A549 (cell line): ENCODE data around the gene METTL21A. TPM values are rescaled to one million over a fixed set of nuclear protein-coding genes. Genes with fewer than 3 reads are reported as not detected.
A peak's percentile ranks its signal among the peaks of the same experiment; 100 is the strongest.

ENCODE experiments used
- ATAC-seq, 2 experiments: fragments of 200-7000 bp in 1 of 2; fragments of >200 bp in 1 of 2; cut with Nextera tagmentation in 1 of 2; cut with Tn5 transposase in 1 of 2; 3 replicates each; pipeline versions ENCODE4 v1.8.0 to v1.9.1; 2018 to 2020; ENCODE audit warnings: mild to moderate bottlenecking in 1 of 2, moderate library complexity in 1 of 2
- CTCF ChIA-PET: fragments of 300-600 bp; sonication (Branson Sonifier 250); formaldehyde crosslinking; extraction: SDS; loops from one replicate; lab custom pipeline; 2021; ENCODE audit warnings: antibody characterized with exemption, inconsistent platforms; lab: Yijun Ruan, JAX
- POLR2A ChIA-PET: fragments of 350-600 bp; formaldehyde crosslinking; extraction: SDS; loops from one replicate; lab custom pipeline; 2021; ENCODE audit warnings: antibody characterized with exemption, inconsistent platforms; lab: Yijun Ruan, JAX
- DNase-seq, 2 experiments: peaks; one replicate each; pipeline versions ENCODE4 v3.0.0 to v3.0.0-alpha.2; 2011 to 2016; ENCODE audit warnings: low read depth in 1 of 2, low spot score in 1 of 2
- FAIRE-seq: peaks from 2 replicates; lab custom pipeline; 2011; peaks lifted over from hg19 to GRCh38; lab: Jason Lieb, UNC
- H3K27ac ChIP-seq, 2 experiments: fragments of >200 bp; sonication (Bioruptor Twin); formaldehyde crosslinking; 3 replicates each; pipeline ENCODE4 v1.5.1; 2016 to 2017
- H3K4me1 ChIP-seq: fragments of >200 bp; sonication (Bioruptor Twin); formaldehyde crosslinking; 3 replicates; pipeline ENCODE4 v1.6.1; 2016
- H3K4me2 ChIP-seq: fragments of >200 bp; sonication (Bioruptor Twin); formaldehyde crosslinking; 3 replicates; pipeline ENCODE4 v1.6.1; 2016
- H3K4me3 ChIP-seq: fragments of >200 bp; sonication (Bioruptor Twin); formaldehyde crosslinking; 3 replicates; pipeline ENCODE4 v1.5.1; 2016
- H3K9me3 ChIP-seq: fragments of >200 bp; sonication (Bioruptor Twin); formaldehyde crosslinking; 3 replicates; pipeline ENCODE4 v1.6.1; 2016
- BCL3 ChIP-seq: fragments of >200 bp; sonication (Bioruptor Twin); formaldehyde crosslinking; IDR thresholded peaks from 3 replicates; pipeline ENCODE4 v1.6.1; 2016
- BHLHE40 ChIP-seq: IDR thresholded peaks from 2 replicates; pipeline ENCODE4 v1.6.1; 2012; ENCODE audit warnings: low read depth, low read length, inconsistent platforms
- CBX8 ChIP-seq: fragments of 200-600 bp; sonication (generic); IDR thresholded peaks from 2 replicates; pipeline ENCODE4 v1.6.1; 2016
- CHD4 ChIP-seq: fragments of 200-600 bp; sonication (generic); IDR thresholded peaks from 2 replicates; pipeline ENCODE4 v1.6.1; 2016; ENCODE audit warnings: antibody characterized with exemption, mild to moderate bottlenecking, borderline replicate concordance
- E2F6 ChIP-seq: IDR thresholded peaks from 2 replicates; pipeline ENCODE4 v1.6.1; 2012; ENCODE audit warnings: low read depth, borderline replicate concordance
- ESRRA ChIP-seq: fragments of 150-350 bp; IDR thresholded peaks from 2 replicates; pipeline ENCODE4 v1.6.1; 2014; ENCODE audit warnings: mild to moderate bottlenecking, low read length, borderline replicate concordance
- FOSB ChIP-seq: fragments of 250-450 bp; sonication (Bioruptor Pico); IDR thresholded peaks from 2 replicates; pipeline ENCODE4 v1.5.0; 2020; ENCODE audit warnings: mild to moderate bottlenecking, moderate library complexity
- FOXS1 ChIP-seq: fragments of 250-450 bp; sonication (Bioruptor Pico); IDR thresholded peaks from 2 replicates; pipeline ENCODE4 v1.5.0; 2020; ENCODE audit warnings: mild to moderate bottlenecking, moderate library complexity
- HDAC2 ChIP-seq: fragments of 200-600 bp; sonication (generic); IDR thresholded peaks from 2 replicates; pipeline ENCODE4 v1.6.1; 2016
- HOXB13 ChIP-seq: fragments of 250-450 bp; sonication (Bioruptor Pico); IDR thresholded peaks from 2 replicates; pipeline ENCODE4 v1.5.0; 2020; ENCODE audit warnings: low read depth, mild to moderate bottlenecking, moderate library complexity
- HOXB5 ChIP-seq: fragments of 250-450 bp; sonication (Bioruptor Pico); IDR thresholded peaks from 2 replicates; pipeline ENCODE4 v1.5.0; 2020; ENCODE audit warnings: mild to moderate bottlenecking, moderate library complexity
- JUN ChIP-seq, 2 experiments: fragments of >200 bp; sonication (Bioruptor Twin); formaldehyde crosslinking; IDR thresholded peaks; 2 replicates in 1 of 2; 3 replicates in 1 of 2; pipeline ENCODE4 v1.6.1; 2016 to 2017
- JUNB ChIP-seq: fragments of >200 bp; sonication (Bioruptor Twin); formaldehyde crosslinking; IDR thresholded peaks from 2 replicates; pipeline ENCODE4 v1.6.1; 2016
- KDM1A ChIP-seq: fragments of 200-600 bp; sonication (generic); IDR thresholded peaks from 2 replicates; pipeline ENCODE4 v1.6.1; 2016; ENCODE audit warnings: low read depth, mild to moderate bottlenecking
- KDM5A ChIP-seq: fragments of 200-600 bp; sonication (generic); IDR thresholded peaks from 2 replicates; pipeline ENCODE4 v1.6.1; 2016; ENCODE audit warnings: antibody characterized with exemption, mild to moderate bottlenecking
- NFE2L2 ChIP-seq: fragments of 150-350 bp; conservative IDR thresholded peaks from 2 replicates; pipeline ENCODE4 v1.6.1; 2014; ENCODE audit warnings: low read length
- NPAS2 ChIP-seq: fragments of 250-450 bp; sonication (Bioruptor Pico); IDR thresholded peaks from 2 replicates; pipeline ENCODE4 v1.8.0; 2022; ENCODE audit warnings: mild to moderate bottlenecking, moderate library complexity, borderline replicate concordance
- RCOR1 ChIP-seq: fragments of 150-350 bp; IDR thresholded peaks from 2 replicates; pipeline ENCODE4 v1.6.1; 2014; ENCODE audit warnings: antibody characterized with exemption, low read length, low read depth
- RFX5 ChIP-seq: fragments of 450-650 bp; IDR thresholded peaks from 2 replicates; pipeline ENCODE4 v1.7.1; 2014; ENCODE audit warnings: antibody characterized with exemption, mild to moderate bottlenecking, moderate library complexity
- SMC3 ChIP-seq: fragments of >200 bp; sonication (Bioruptor Twin); formaldehyde crosslinking; IDR thresholded peaks from 3 replicates; pipeline ENCODE4 v1.6.1; 2018; ENCODE audit warnings: inconsistent platforms
- ZFP36 ChIP-seq: fragments of 450-650 bp; IDR thresholded peaks from 2 replicates; pipeline ENCODE4 v1.6.1; 2014; ENCODE audit warnings: borderline replicate concordance; ENCODE audit not compliant: partially characterized antibody
- ZSCAN20 ChIP-seq: fragments of 250-450 bp; sonication (Bioruptor Pico); IDR thresholded peaks from 2 replicates; pipeline ENCODE4 v1.8.0; 2022; ENCODE audit warnings: mild to moderate bottlenecking, moderate library complexity
- WGBS: methylation state at CpG from one replicate; pipeline ENCODE4 v1.1.6; 2017; ENCODE audit errors: missing lambda C conversion rate; 5-methylcytosine and 5-hydroxymethylcytosine counted together
- polyA plus RNA-seq, 4 experiments: library from polyadenylated mRNA; depleted of rRNA in 3 of 4; stranded (reverse); fragments of >200 nt; fragmentation: RNase III in 1 of 4; extraction: RNeasy Plus Mini Kit Qiagen cat#74134 plus additional on column Dnase treatment in 1 of 4; gene quantifications; 2 replicates in 3 of 4; 3 replicates in 1 of 4; pipeline ENCODE4 v1.2.3, GENCODE V29; 2011 to 2017
- TF ChIP-seq, protein P1 (sequence below): fragments of 200-600 bp; sonication (generic); IDR thresholded peaks from 2 replicates; pipeline ENCODE4 v1.6.1; 2016; ENCODE audit warnings: antibody characterized with exemption, mild to moderate bottlenecking, moderate library complexity

METTL21A gene
- polyA plus RNA-seq, 2 of the 4 experiments (the other 2 are of a cell fraction) = 26.9 to 40.1 TPM

DNA sequence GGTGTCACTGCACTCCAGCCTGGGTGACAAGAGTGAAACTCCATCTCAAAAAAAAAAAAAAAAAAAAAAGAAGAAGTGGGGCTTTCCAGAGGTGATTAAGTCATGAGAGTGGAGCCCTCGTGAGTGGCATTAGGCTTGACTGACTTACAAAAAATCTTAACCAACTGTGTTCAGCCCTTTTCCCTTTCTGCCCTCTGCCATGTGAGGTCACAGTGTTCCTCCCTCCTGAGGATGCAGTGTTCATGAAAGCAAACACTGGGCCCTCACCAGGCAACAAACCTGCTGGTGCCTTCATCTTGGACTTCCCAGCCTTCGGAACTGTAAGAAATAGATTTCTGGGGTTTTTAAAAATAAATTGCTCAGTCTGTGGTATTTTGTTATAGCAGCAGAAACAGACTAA, 37.0 kb upstream of the METTL21A start:
- no peak for DNase-seq
- Histone ChIP-seq H3K9me3 (no peaks in the 10 kb centered on the region), H3K4me2 (no peak overlapping the region), H3K4me1 (peaks cover 6% of the 10 kb centered on the region; the same call in 2 of the 3 replicates), H3K27ac (no peak overlapping the region), H3K4me3 (no peak overlapping the region)
- POLR2A ChIA-PET = no interaction called here
- CTCF ChIA-PET = no interaction called here
- 72% methylated on average over 2 of the region's 2 CpGs for WGBS
- 0 out of 6 replicates have a peak, but pooled peaks of 1 of the 2 experiments have one; percentile 27 for ATAC-seq
- FAIRE-seq = no peak
- TF ChIP-seq ESRRA (no peak), RCOR1 (no peak), BCL3 (no peak), BHLHE40 (no peak)
- TF ChIP-seq, all 56 proteins: peak for 0

GRCh38 chr2:207660994-207661393, 35.8 kb upstream of the METTL21A start:
- ATAC-seq = peak; percentile 30 to 58; a peak in 3 of 6 replicates
- H3K4me1 ChIP-seq = peaks cover 6% of the 10 kb centered on the region; the same call in 2 of the 3 replicates
- TF ChIP-seq HOXB5 (CRISPR knock-in tag) (no peak), JUNB (no peak), NPAS2 (CRISPR knock-in tag) (no peak), ZSCAN20 (CRISPR knock-in tag) (no peak), KDM5A (no peak), FOXS1 (CRISPR knock-in tag) (no peak), ZFP36 (no peak), HDAC2 (no peak), SMC3 (no peak), BHLHE40 (no peak), KDM1A (no peak), E2F6 (no peak), FOSB (CRISPR knock-in tag) (no peak), NFE2L2 (no peak), RFX5 (no peak)
- TF ChIP-seq, protein P1, sequence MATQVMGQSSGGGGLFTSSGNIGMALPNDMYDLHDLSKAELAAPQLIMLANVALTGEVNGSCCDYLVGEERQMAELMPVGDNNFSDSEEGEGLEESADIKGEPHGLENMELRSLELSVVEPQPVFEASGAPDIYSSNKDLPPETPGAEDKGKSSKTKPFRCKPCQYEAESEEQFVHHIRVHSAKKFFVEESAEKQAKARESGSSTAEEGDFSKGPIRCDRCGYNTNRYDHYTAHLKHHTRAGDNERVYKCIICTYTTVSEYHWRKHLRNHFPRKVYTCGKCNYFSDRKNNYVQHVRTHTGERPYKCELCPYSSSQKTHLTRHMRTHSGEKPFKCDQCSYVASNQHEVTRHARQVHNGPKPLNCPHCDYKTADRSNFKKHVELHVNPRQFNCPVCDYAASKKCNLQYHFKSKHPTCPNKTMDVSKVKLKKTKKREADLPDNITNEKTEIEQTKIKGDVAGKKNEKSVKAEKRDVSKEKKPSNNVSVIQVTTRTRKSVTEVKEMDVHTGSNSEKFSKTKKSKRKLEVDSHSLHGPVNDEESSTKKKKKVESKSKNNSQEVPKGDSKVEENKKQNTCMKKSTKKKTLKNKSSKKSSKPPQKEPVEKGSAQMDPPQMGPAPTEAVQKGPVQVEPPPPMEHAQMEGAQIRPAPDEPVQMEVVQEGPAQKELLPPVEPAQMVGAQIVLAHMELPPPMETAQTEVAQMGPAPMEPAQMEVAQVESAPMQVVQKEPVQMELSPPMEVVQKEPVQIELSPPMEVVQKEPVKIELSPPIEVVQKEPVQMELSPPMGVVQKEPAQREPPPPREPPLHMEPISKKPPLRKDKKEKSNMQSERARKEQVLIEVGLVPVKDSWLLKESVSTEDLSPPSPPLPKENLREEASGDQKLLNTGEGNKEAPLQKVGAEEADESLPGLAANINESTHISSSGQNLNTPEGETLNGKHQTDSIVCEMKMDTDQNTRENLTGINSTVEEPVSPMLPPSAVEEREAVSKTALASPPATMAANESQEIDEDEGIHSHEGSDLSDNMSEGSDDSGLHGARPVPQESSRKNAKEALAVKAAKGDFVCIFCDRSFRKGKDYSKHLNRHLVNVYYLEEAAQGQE = no peak
- no peak for DNase-seq
- H3K27ac ChIP-seq = no peak overlapping the region
- ChIA-PET POLR2A (no interaction called here), CTCF (interaction anchor here (3.7 kb wide), 1 partner anchor 34 kb away, joined by 15 read pairs; no protein-coding TSS in a partner anchor)
- H3K4me2 ChIP-seq = no peak overlapping the region
- no peak for FAIRE-seq
- WGBS = 81% methylated on average over 7 of the region's 7 CpGs
- H3K9me3 ChIP-seq = no peaks in the 10 kb centered on the region
- no peak overlapping the region for H3K4me3 ChIP-seq

DNA sequence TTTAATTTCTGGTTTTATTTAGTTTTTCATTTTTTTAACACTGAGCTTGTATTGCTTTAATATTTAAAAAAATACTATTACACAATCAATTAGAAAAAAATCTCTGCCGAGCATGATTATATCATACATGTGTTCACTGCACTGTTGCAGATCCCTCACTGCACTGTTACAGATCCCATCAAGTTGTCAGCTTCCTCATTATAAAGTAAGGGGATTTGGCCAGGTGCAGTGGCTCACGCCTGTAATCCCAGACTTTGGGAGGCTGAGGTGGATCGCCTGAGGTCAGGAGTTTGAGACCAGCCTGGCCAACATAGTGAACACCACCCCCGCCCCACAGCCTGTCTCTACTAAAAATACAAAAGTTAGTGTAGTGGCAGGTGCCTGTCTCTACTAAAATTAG, 33.0 kb upstream of the METTL21A start:
- ChIA-PET POLR2A (no interaction called here), CTCF (interaction anchor here (0.6 to 3.7 kb wide), 4 partner anchors 11 to 38 kb away, joined by 3 to 15 read pairs (median 4); no protein-coding TSS in a partner anchor)
- no peak for FAIRE-seq

More for the DNA sequence above, 33.0 kb upstream of the METTL21A start:
- TF ChIP-seq JUN (IDR thresholded peaks at IDR 0.05) = no peak
- no peak for TF ChIP-seq NPAS2 (CRISPR knock-in tag)
- TF ChIP-seq CHD4 = no peak
- no peak for TF ChIP-seq CBX8
- no peak for TF ChIP-seq HOXB13 (CRISPR knock-in tag)
- ATAC-seq = no peak
- 78% methylated on average over 4 of the region's 4 CpGs for WGBS
- H3K4me3 ChIP-seq = no peak overlapping the region
- DNase-seq = no peak
- no peak overlapping the region for H3K27ac ChIP-seq
- no peak overlapping the region for H3K4me2 ChIP-seq
- H3K4me1 ChIP-seq = no peaks in the 10 kb centered on the region
- H3K9me3 ChIP-seq = no peaks in the 10 kb centered on the region
